KMS-11 (cell line): ENCODE measurements around the gene CDC14C.

ENCODE experiments used
- H2AFZ ChIP-seq: fragments of 200-600 bp; sonication (generic); 2 replicates; pipeline ENCODE4 v1.6.1; 2016; ENCODE audit warnings: antibody characterized with exemption, mixed run types, low read depth
- H3K27ac ChIP-seq: fragments of 200-600 bp; sonication (generic); 2 replicates; pipeline ENCODE4 v1.6.1; 2016; ENCODE audit warnings: mild to moderate bottlenecking, mixed run types
- H3K27me3 ChIP-seq: fragments of 200-600 bp; sonication (generic); 2 replicates; pipeline ENCODE4 v1.6.1; 2017; ENCODE audit warnings: mild to moderate bottlenecking, low read depth, mixed run types, moderate library complexity; ENCODE audit not compliant: insufficient read depth
- H3K36me3 ChIP-seq: fragments of 200-600 bp; sonication (generic); 2 replicates; pipeline ENCODE4 v1.6.1; 2017; ENCODE audit warnings: mild to moderate bottlenecking, mixed run types; ENCODE audit not compliant: insufficient read depth
- H3K4me1 ChIP-seq: fragments of 200-600 bp; sonication (generic); 2 replicates; pipeline ENCODE4 v1.6.1; 2016; ENCODE audit warnings: mild to moderate bottlenecking, low read depth, mixed run types; ENCODE audit not compliant: poor library complexity, severe bottlenecking
- H3K4me2 ChIP-seq: fragments of 200-600 bp; sonication (generic); 2 replicates; pipeline ENCODE4 v1.7.0; 2016; ENCODE audit warnings: mild to moderate bottlenecking, mixed run types
- H3K4me3 ChIP-seq: fragments of 200-600 bp; sonication (generic); IDR thresholded peaks from 2 replicates; pipeline ENCODE4 v1.6.1; 2017; ENCODE audit warnings: low read depth, low read length, mixed read lengths; ENCODE audit not compliant: insufficient read depth
- H3K79me2 ChIP-seq: fragments of 200-600 bp; sonication (generic); 2 replicates; pipeline ENCODE4 v1.6.1; 2016; ENCODE audit warnings: low read depth, mixed run types; ENCODE audit not compliant: insufficient read depth
- H3K9ac ChIP-seq: fragments of 200-600 bp; sonication (generic); 2 replicates; pipeline ENCODE4 v1.6.1; 2016; ENCODE audit warnings: mild to moderate bottlenecking, mixed run types
- H4K20me1 ChIP-seq: fragments of 200-600 bp; sonication (generic); 2 replicates; pipeline ENCODE4 v1.6.1; 2016; ENCODE audit warnings: mild to moderate bottlenecking, mixed run types; ENCODE audit not compliant: insufficient read depth
- TF ChIP-seq, protein P1 (sequence below): fragments of 200-600 bp; sonication (generic); conservative IDR thresholded peaks from 2 replicates; pipeline ENCODE4 v1.6.1; 2017; ENCODE audit warnings: low read depth, mild to moderate bottlenecking, antibody characterized with exemption, low read length, moderate library complexity, mixed read lengths

CDC14C gene

DNA sequence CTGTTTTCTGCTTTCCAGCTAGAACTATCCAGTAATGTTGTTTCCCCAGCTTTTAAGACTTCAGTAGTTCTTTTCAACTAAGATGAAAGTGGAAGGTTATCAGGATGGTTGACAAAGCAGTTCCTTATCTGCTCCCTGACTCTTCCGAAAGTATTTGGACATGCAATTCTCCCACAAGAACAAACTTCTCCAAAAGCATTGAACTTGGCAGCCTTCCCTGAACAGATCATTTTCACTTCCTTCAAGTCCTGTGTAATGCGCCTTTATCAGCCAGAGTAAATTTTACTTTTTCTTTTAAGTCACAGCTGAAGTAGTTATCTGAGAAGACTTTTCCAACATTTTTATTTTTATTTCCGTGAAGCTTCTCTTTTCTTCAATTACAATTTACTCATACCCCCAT lies 39.7 kb downstream of the CDC14C start:
- Histone ChIP-seq H3K9ac (no peak overlapping the region), H2AFZ (no peak overlapping the region), H3K27me3 (no peaks in the 10 kb centered on the region), H3K4me1 (no peaks in the 10 kb centered on the region), H3K4me2 (no peak overlapping the region), H4K20me1 (no peaks in the 10 kb centered on the region), H3K27ac (no peak overlapping the region), H3K4me3 (no peak overlapping the region), H3K79me2 (no peaks in the 10 kb centered on the region), H3K36me3 (no peaks in the 10 kb centered on the region)
- TF ChIP-seq, protein P1, sequence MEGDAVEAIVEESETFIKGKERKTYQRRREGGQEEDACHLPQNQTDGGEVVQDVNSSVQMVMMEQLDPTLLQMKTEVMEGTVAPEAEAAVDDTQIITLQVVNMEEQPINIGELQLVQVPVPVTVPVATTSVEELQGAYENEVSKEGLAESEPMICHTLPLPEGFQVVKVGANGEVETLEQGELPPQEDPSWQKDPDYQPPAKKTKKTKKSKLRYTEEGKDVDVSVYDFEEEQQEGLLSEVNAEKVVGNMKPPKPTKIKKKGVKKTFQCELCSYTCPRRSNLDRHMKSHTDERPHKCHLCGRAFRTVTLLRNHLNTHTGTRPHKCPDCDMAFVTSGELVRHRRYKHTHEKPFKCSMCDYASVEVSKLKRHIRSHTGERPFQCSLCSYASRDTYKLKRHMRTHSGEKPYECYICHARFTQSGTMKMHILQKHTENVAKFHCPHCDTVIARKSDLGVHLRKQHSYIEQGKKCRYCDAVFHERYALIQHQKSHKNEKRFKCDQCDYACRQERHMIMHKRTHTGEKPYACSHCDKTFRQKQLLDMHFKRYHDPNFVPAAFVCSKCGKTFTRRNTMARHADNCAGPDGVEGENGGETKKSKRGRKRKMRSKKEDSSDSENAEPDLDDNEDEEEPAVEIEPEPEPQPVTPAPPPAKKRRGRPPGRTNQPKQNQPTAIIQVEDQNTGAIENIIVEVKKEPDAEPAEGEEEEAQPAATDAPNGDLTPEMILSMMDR: no peak

DNA sequence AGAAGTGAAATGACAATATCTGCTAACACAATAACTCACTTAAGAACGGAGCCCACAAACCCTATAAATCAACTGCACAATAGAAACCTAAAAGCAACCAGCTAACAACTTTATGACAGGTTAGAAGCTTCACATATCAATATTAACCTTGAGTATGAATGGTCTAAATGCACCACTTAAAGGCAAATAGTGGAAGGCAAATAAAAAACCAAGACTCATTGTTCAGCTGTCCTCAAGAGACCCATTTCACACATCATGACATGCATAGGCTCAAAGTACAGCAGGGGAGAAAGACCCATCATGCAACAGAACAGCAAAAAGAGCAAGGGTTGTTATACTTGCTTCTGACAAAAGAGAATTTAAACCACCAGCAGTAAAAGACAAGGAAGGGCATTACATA lies 46.8 kb downstream of the CDC14C start:
- H3K27ac ChIP-seq: no peak overlapping the region
- H3K4me2 ChIP-seq: no peak overlapping the region
- H3K4me1 ChIP-seq: no peaks in the 10 kb centered on the region
- no peak overlapping the region for H3K4me3 ChIP-seq
- H4K20me1 ChIP-seq: peaks cover 4% of the 10 kb centered on the region; the same call in 1 of the 2 replicates
- H3K27me3 ChIP-seq: no peaks in the 10 kb centered on the region
- no peak overlapping the region for H2AFZ ChIP-seq
- no peaks in the 10 kb centered on the region for H3K36me3 ChIP-seq
- no peaks in the 10 kb centered on the region for H3K79me2 ChIP-seq
- TF ChIP-seq, protein P1: no peak
- H3K9ac ChIP-seq: no peak overlapping the region

DNA sequence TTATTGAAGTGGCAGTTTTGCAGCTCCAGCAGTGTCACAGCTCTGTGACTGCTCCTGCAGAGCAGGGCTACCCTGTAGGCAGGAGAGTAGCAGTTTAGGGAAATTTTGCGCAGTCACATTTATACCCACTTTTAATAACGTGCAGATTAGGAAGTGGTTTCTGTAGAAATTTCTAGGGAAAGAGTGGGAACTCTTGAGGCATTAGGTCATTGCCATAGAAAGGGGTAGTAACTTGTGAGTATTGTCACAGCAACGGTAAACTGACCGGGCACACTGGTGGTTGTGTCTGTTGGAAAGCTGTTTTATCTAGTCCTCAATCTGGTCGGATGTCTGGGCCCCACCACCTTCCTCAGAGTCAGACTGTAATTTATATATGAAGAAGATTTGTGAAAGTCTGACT lies 51.9 kb downstream of the CDC14C start:
- no peaks in the 10 kb centered on the region for H3K27me3 ChIP-seq
- H3K4me2 ChIP-seq: no peak overlapping the region
- H3K4me3 ChIP-seq: no peak overlapping the region
- H3K4me1 ChIP-seq: no peaks in the 10 kb centered on the region
- no peaks in the 10 kb centered on the region for H3K79me2 ChIP-seq
- TF ChIP-seq, protein P1: no peak
- H2AFZ ChIP-seq: no peak overlapping the region
- no peaks in the 10 kb centered on the region for H3K36me3 ChIP-seq
- H4K20me1 ChIP-seq: peaks cover 4% of the 10 kb centered on the region; the same call in 1 of the 2 replicates
- H3K9ac ChIP-seq: no peak overlapping the region
- H3K27ac ChIP-seq: no peak overlapping the region

DNA sequence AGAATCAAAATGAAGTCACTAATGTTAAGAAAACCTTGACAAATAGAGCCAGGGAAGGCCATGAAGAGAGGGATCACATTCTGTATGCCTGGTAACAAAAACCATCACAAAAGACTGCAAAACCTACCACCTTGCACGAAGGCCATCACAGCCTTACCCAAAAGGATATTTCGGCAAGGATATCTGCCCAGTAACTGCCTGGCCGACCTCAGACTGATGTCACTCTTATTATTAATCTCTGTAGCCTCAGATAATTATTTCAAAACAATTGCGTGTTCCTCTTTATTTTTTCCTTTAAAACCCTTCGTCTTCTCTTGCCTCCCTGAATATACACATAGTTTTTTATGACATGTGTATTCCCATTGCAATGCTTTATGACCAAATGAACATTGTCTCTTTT lies 52.5 kb downstream of the CDC14C start:
- no peak overlapping the region for H3K27ac ChIP-seq
- no peaks in the 10 kb centered on the region for H3K79me2 ChIP-seq
- no peak overlapping the region for H3K9ac ChIP-seq
- H4K20me1 ChIP-seq: peaks cover 4% of the 10 kb centered on the region; the same call in 1 of the 2 replicates
- no peak overlapping the region for H3K4me3 ChIP-seq
- no peaks in the 10 kb centered on the region for H3K4me1 ChIP-seq
- H3K27me3 ChIP-seq: no peaks in the 10 kb centered on the region
- no peak overlapping the region for H2AFZ ChIP-seq
- TF ChIP-seq, protein P1: no peak
- H3K36me3 ChIP-seq: no peaks in the 10 kb centered on the region
- no peak overlapping the region for H3K4me2 ChIP-seq
